A549 (cell line): Measurements from ENCODE around the gene OR2M4. TPM values are rescaled to one million over a fixed set of nuclear protein-coding genes. Genes with fewer than 3 reads are reported as not detected.

Experiments used
- polyA plus RNA-seq, 4 experiments: library from polyadenylated mRNA; depleted of rRNA in 3 of 4; stranded (reverse); fragments of >200 nt; fragmentation: RNase III in 1 of 4; extraction: RNeasy Plus Mini Kit Qiagen cat#74134 plus additional on column Dnase treatment in 1 of 4; gene quantifications; 2 replicates in 3 of 4; 3 replicates in 1 of 4; pipeline ENCODE4 v1.2.3, GENCODE V29; 2011 to 2017

The OR2M4 gene
- polyA plus RNA-seq, 2 of the 4 experiments (the other 2 are of a cell fraction), result not detected

Other genes starting within 250 kb of the OR2M4 start
- gene OR2L5, start 217.8 kb upstream of the OR2M4 start, polyA plus RNA-seq (2011; rRNA removed), result not detected in 2 replicates
- gene OR2L5, start 217.8 kb upstream of the OR2M4 start, polyA plus RNA-seq (2017; fragmentation: RNase III; extraction: RNeasy Plus Mini Kit Qiagen cat#74134 plus additional on column Dnase treatment), result not detected in 3 replicates
- gene OR2L2, start 201.3 kb upstream of the OR2M4 start, polyA plus RNA-seq (2011; rRNA removed), result not detected in 2 replicates
- not detected in 3 replicates for gene OR2L2, start 201.3 kb upstream of the OR2M4 start, polyA plus RNA-seq (2017; fragmentation: RNase III; extraction: RNeasy Plus Mini Kit Qiagen cat#74134 plus additional on column Dnase treatment)
- not detected in 2 replicates for gene OR2L3, start 184.6 kb upstream of the OR2M4 start, polyA plus RNA-seq (2011; rRNA removed)
- not detected in 3 replicates for gene OR2L3, start 184.6 kb upstream of the OR2M4 start, polyA plus RNA-seq (2017; fragmentation: RNase III; extraction: RNeasy Plus Mini Kit Qiagen cat#74134 plus additional on column Dnase treatment)
- not detected in 2 replicates for gene OR2L13, start 136.2 kb upstream of the OR2M4 start, polyA plus RNA-seq (2011; rRNA removed)
- gene OR2L13, start 136.2 kb upstream of the OR2M4 start, polyA plus RNA-seq (2017; fragmentation: RNase III; extraction: RNeasy Plus Mini Kit Qiagen cat#74134 plus additional on column Dnase treatment), result not detected in 3 replicates
- gene OR2M5, start 86.3 kb upstream of the OR2M4 start, polyA plus RNA-seq (2011; rRNA removed), result not detected in 2 replicates
- not detected in 3 replicates for gene OR2M5, start 86.3 kb upstream of the OR2M4 start, polyA plus RNA-seq (2017; fragmentation: RNase III; extraction: RNeasy Plus Mini Kit Qiagen cat#74134 plus additional on column Dnase treatment)
- gene OR2M2, start 56.6 kb upstream of the OR2M4 start, polyA plus RNA-seq (2011; rRNA removed), result not detected in 2 replicates
- gene OR2M2, start 56.6 kb upstream of the OR2M4 start, polyA plus RNA-seq (2017; fragmentation: RNase III; extraction: RNeasy Plus Mini Kit Qiagen cat#74134 plus additional on column Dnase treatment), result not detected in 3 replicates
- gene OR2M3, start 34.2 kb upstream of the OR2M4 start, polyA plus RNA-seq (2011; rRNA removed), result not detected in 2 replicates
- not detected in 3 replicates for gene OR2M3, start 34.2 kb upstream of the OR2M4 start, polyA plus RNA-seq (2017; fragmentation: RNase III; extraction: RNeasy Plus Mini Kit Qiagen cat#74134 plus additional on column Dnase treatment)
- not detected in 2 replicates for gene OR2T33, start 46.6 kb downstream of the OR2M4 start, polyA plus RNA-seq (2011; rRNA removed)
- not detected in 3 replicates for gene OR2T33, start 46.6 kb downstream of the OR2M4 start, polyA plus RNA-seq (2017; fragmentation: RNase III; extraction: RNeasy Plus Mini Kit Qiagen cat#74134 plus additional on column Dnase treatment)
- not detected in 2 replicates for gene OR2T12, start 72.0 kb downstream of the OR2M4 start, polyA plus RNA-seq (2011; rRNA removed)
- not detected in 3 replicates for gene OR2T12, start 72.0 kb downstream of the OR2M4 start, polyA plus RNA-seq (2017; fragmentation: RNase III; extraction: RNeasy Plus Mini Kit Qiagen cat#74134 plus additional on column Dnase treatment)
- gene OR2M7, start 93.2 kb downstream of the OR2M4 start, polyA plus RNA-seq (2011; rRNA removed), result not detected in 2 replicates
- not detected in 3 replicates for gene OR2M7, start 93.2 kb downstream of the OR2M4 start, polyA plus RNA-seq (2017; fragmentation: RNase III; extraction: RNeasy Plus Mini Kit Qiagen cat#74134 plus additional on column Dnase treatment)
- not detected in 2 replicates for gene OR14C36, start 117.4 kb downstream of the OR2M4 start, polyA plus RNA-seq (2011; rRNA removed)
- gene OR14C36, start 117.4 kb downstream of the OR2M4 start, polyA plus RNA-seq (2017; fragmentation: RNase III; extraction: RNeasy Plus Mini Kit Qiagen cat#74134 plus additional on column Dnase treatment), result not detected in 3 replicates
- gene OR2T4, start 130.2 kb downstream of the OR2M4 start, polyA plus RNA-seq (2011; rRNA removed), result not detected in 2 replicates
- gene OR2T4, start 130.2 kb downstream of the OR2M4 start, polyA plus RNA-seq (2017; fragmentation: RNase III; extraction: RNeasy Plus Mini Kit Qiagen cat#74134 plus additional on column Dnase treatment), result not detected in 3 replicates
- not detected in 2 replicates for gene OR2T6, start 144.3 kb downstream of the OR2M4 start, polyA plus RNA-seq (2011; rRNA removed)
- gene OR2T6, start 144.3 kb downstream of the OR2M4 start, polyA plus RNA-seq (2017; fragmentation: RNase III; extraction: RNeasy Plus Mini Kit Qiagen cat#74134 plus additional on column Dnase treatment), result not detected in 3 replicates
- not detected in 2 replicates for gene OR2T1, start 171.6 kb downstream of the OR2M4 start, polyA plus RNA-seq (2011; rRNA removed)
- gene OR2T1, start 171.6 kb downstream of the OR2M4 start, polyA plus RNA-seq (2017; fragmentation: RNase III; extraction: RNeasy Plus Mini Kit Qiagen cat#74134 plus additional on column Dnase treatment), result not detected in 3 replicates
- not detected in 2 replicates for gene OR2T2, start 214.2 kb downstream of the OR2M4 start, polyA plus RNA-seq (2011; rRNA removed)
- not detected in 3 replicates for gene OR2T2, start 214.2 kb downstream of the OR2M4 start, polyA plus RNA-seq (2017; fragmentation: RNase III; extraction: RNeasy Plus Mini Kit Qiagen cat#74134 plus additional on column Dnase treatment)
- gene OR2T3, start 241.9 kb downstream of the OR2M4 start, polyA plus RNA-seq (2011; rRNA removed), result not detected in 2 replicates
- gene OR2T3, start 241.9 kb downstream of the OR2M4 start, polyA plus RNA-seq (2017; fragmentation: RNase III; extraction: RNeasy Plus Mini Kit Qiagen cat#74134 plus additional on column Dnase treatment), result not detected in 3 replicates